ENCODE data around the gene CENPX.

CENPX gene

GRCh38 chr17:82009413-82009812 is 13.3 kb downstream of the CENPX start:
- FAIRE-seq, result no peak

DNA sequence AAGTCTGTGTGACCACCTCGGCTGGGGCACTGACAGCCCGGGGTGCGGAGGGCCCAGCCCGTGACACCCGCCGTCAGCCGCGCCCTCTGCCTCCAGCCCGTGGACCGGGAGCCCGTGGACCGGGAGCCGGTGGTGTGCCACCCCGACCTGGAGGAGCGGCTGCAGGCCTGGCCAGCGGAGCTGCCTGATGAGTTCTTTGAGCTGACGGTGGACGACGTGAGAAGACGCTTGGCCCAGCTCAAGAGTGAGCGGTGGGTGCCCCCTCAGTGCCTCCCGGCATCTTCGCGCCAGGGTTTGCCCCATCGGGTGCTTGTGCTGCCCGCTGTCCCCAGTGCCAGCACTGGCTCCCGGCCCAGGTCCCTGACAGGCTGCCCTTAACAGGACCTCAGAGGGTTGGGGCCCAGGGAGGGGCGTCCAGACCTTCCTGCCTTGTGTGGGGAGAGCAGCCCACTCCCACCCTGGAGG is 13.7 kb downstream of the CENPX start:
- no peak for FAIRE-seq

GRCh38 chr17:82008258-82008940 is 14.3 kb downstream of the CENPX start:
- FAIRE-seq, result no peak

GRCh38 chr17:82007495-82008257 is 15.0 kb downstream of the CENPX start:
- FAIRE-seq, result no peak

- FAIRE-seq, result no peak
These were observed 15.5 kb downstream of the CENPX start for GRCh38 chr17:82007228-82007494.

DNA sequence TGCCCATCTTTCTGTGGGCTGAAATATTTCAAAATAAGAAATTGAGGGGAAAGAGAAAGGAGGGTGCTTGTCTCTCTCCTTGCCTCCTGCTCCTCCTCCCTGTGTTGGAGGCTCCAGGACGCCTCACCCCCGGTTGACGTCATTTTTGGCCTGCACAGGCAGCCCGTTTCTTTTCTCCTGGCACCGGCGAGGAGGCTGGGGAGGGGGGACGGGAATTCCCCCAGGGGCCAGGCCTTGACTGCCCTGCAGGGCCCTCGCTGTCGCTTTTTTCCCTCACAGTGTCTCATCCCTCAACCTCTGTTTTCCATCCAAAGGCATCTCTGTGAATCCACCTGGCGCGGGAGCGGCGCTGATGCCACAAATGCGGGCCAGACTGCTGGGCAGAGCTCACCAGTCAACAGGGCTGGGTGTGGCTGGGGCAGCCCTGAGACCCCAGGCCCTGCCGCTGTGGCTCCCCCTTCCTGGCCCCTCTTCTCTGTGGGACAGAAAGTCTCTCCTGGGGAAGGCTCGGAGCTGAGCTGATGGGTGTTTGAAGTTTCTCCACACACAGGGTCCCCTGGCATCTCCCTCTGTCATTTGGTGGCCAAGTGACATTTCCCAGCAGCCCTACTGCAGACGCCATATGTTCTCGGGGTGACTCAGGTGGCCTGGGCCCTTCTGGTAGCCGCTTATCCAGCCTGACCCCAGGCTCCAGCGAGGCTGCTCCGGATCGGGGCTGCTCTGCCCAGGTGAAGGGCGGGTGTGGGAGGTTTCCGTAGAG is 16.0 kb downstream of the CENPX start:
- FAIRE-seq, result no peak

DNA sequence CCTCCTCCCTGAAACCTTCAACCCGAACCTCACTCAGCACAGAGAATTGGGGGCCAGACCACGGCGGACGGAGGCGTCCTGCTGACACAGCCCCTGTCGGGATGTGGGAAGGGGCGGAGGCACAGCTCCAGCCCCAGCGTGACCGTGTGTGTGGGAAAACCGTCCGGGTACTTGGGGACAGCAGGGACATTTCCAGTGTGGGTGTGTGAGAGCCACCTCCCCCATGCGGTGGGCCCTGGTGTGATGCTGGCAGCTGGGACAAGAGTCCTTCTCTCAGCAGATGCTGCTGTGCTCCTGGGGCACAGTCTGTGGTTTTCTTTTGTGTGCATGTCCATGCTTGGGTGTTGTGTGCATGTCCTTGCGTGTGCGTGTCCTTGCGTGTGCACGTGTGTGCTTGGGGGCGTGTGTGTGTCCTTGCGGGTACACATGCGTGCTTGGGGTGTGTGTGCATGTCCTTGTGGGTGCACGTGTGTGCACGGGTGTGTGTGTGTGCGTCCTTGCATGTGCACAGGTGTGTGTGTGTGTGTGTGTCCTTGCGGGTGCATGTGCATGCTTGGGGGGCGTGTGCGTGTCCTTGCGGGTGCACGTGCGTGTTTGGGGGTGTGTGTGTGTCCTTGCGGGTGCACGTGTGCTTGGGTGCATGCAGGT is 16.9 kb downstream of the CENPX start:
- FAIRE-seq, result no peak

DNA sequence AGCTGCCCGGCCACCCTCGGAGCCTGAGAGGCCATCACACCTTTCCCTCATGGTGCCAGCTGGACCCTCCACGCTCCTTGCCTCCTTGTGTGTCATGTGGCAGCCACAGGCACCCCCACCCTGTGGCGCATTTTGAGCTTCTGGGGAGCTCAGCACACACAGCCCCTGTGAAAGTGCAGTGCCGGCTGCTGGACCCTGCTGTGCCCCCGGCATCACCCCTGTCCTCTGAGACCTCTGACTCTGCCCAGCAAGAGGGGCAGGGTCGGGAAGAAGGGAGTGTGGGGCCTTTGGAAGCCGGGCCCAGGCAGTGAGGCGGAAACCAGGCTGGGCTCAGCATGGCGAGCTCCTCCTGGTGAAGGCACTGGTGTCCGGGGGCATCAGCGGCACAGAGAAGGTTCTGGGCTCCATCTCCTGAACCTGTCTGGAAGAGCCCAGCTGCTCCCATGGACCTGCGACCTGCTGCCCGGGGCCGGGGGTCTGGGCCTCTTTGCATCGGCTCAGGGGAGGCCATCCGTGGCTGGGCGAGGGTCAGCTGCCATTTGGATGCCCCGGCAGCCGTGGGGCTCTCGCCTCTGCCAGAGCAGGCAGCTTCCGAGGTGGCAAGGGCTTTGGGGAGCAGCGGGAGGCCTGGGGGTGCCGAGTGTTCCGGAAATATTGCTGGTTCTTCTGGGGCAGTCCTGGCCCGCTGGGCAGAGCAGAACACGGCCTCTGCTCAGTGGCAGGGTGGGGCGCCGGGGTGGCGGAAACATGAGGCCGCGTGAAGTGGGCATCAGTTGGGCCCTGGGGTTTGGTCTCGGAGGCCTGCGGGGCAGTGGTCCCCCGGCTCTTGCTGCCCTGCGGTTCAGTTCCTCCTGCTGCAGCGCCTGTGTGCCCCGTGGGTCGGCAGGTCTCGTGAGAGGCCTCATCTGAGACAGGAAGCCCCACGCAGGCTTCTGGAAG is 17.9 kb downstream of the CENPX start:
- no peak for FAIRE-seq

GRCh38 chr17:82003411-82004381 is 19.0 kb downstream of the CENPX start:
- FAIRE-seq, result no peak

DNA sequence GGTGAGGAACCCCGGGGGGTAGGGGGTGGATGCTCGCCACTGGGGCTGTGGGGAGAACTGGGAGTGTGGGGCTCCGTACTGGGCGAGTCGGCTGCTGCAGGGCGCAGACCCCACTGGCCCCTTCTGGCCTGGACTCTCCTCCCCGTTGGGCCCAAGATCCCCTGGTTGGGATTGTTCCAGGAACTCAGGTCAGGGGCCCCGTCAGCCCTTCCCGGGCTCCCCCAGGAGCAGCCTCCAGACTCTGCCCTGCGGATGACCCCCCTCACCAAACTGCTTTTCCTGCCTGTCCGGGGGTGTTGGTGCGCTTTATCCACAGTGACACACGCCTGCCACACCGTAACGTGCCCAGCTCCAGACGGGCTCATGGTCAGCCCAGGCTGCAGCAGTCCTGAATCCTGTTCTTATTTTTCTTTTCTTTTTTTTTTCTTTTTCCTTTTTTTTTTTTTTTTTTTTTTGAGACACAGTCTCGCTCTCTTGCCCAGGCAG is 21.1 kb downstream of the CENPX start:
- FAIRE-seq, result no peak

GRCh38 chr17:82000803-82001570 is 21.7 kb downstream of the CENPX start:
- FAIRE-seq, result no peak

GRCh38 chr17:81999976-82000802 is 22.5 kb downstream of the CENPX start:
- no peak for FAIRE-seq

DNA sequence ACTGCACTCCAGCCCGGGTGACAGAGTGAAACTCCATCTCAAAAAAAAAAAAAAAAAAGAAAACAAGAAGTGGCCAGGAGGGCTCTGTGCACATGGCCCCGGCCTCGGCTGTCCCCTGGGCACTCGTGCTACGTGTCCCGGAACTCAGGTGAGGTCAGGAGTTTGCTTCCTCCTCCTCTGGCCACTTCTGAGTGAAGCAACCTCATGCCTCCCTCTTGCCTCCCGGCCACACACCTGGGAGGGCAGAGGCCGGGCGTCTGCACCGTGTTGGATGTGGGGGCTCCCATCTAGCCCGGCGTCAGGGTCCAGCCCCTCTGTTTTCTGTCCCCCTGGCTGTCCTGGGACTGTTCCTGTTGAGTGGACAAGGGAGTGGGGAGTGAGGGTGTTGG is 23.1 kb downstream of the CENPX start:
- no peak for FAIRE-seq

GRCh38 chr17:81998691-81999438 is 23.8 kb downstream of the CENPX start:
- FAIRE-seq, result no peak

DNA sequence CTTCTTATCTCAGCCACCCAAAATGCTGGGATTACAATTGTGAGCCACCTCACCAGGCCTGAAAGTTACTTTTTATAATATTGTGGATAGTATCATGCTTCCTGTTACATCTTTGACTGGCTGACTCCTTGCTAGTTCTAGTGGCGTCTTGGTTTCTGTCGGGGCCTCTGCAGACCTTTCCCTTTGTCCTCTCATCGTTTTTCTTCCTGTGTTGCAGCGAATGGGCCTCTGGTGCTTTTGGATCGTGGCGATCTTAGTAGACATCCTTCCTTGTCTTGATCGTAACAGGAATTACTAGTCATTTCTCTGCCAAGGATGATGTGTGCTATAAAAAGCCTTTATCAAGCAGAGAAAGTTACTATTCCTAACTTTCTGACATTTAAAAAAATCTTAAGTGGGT is 24.5 kb downstream of the CENPX start:
- FAIRE-seq, result no peak

DNA sequence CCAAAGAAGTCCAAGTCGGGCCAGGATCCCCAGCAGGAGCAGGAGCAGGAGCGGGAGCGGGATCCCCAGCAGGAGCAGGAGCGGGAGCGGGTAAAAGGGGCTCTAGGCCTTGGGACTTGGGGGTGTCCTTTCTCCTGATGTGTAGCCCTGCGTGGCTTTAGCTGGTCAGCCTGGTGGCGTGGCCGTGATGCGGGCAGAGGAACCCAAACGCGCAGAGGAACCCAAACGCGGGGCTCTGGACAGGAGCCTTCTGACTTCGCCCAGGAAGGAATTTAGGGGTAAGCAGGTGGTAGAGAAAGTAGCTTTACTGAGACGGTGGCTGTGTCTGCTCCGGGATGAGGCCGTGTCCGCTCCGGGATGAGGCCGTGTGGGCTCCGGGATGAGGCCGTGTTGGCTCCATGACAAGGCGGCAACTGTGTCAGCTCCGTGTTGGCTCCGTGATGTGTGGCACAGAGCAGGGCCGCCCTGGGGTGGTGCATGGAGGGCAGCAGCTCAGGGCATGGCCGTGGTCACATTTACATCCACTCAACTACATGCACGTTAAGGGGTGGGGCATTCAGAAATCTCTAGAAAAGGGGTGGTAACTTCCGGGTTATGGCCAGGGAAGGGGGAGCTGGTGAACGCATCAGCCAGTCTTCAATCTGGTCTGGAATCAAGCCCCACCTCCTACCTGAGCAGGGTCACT is 25.8 kb downstream of the CENPX start:
- no peak for FAIRE-seq

- no peak for FAIRE-seq
These were observed 26.4 kb downstream of the CENPX start for GRCh38 chr17:81996232-81996756.

Measured in colon (tissue), 2 donors.